PC-3 (cell line): ENCODE measurements around the gene TANGO6. TPM values are rescaled to one million over a fixed set of nuclear protein-coding genes. Genes with fewer than 3 reads are reported as not detected.

Source experiments
- ATAC-seq: fragments of 200-7000 bp; cut with Tn5 transposase; 2 replicates; pipeline ENCODE4 v1.9.1; 2020; ENCODE audit warnings: mild to moderate bottlenecking, moderate library complexity
- BruUV-seq: library from RNA; stranded (reverse); fragments of 400-500 nt; replicated peaks from 2 replicates; lab custom pipeline; 2021; lab: Mats Ljungman, UMichigan
- CTCF ChIA-PET: fragments of 300-600 bp; sonication (Branson Sonifier 250); formaldehyde crosslinking; loops from one replicate; lab custom pipeline; 2022; ENCODE audit warnings: antibody characterized with exemption; lab: Charles Lee
- POLR2A ChIA-PET: fragments of 300-600 bp; sonication (Branson Sonifier 250); formaldehyde crosslinking; loops from one replicate; lab custom pipeline; 2022; ENCODE audit warnings: antibody characterized with exemption; ENCODE audit not compliant: unreplicated experiment; lab: Charles Lee
- DNase-seq: peaks from one replicate; pipeline ENCODE4 v3.0.0-alpha.2; 2015
- H2AFZ ChIP-seq: fragments of 300-600 bp; sonication (generic); 2 replicates; pipeline ENCODE4 v1.6.0; 2016; ENCODE audit warnings: antibody characterized with exemption, low read length
- H3F3A ChIP-seq: fragments of 300-600 bp; sonication (generic); one replicate; pipeline ENCODE4 v1.6.0; 2017; ENCODE audit warnings: antibody characterized with exemption, low read length, control low read depth, mild to moderate bottlenecking; ENCODE audit not compliant: unreplicated experiment
- H3K27ac ChIP-seq: fragments of 300-600 bp; sonication (generic); 2 replicates; pipeline ENCODE4 v1.5.1; 2016; ENCODE audit warnings: mild to moderate bottlenecking, low read length
- H3K27me3 ChIP-seq: fragments of 300-600 bp; sonication (generic); 2 replicates; pipeline ENCODE4 v1.6.1; 2016; ENCODE audit warnings: low read length, mixed read lengths
- H3K36me3 ChIP-seq: fragments of 300-600 bp; sonication (generic); 2 replicates; pipeline ENCODE4 v1.6.1; 2016; ENCODE audit warnings: low read depth, mixed run types, low read length, mixed read lengths
- H3K4me1 ChIP-seq: fragments of 300-600 bp; sonication (generic); 2 replicates; pipeline ENCODE4 v1.5.1; 2016; ENCODE audit warnings: low read length; ENCODE audit not compliant: insufficient read depth
- H3K4me2 ChIP-seq: fragments of 300-600 bp; sonication (generic); 2 replicates; pipeline ENCODE4 v1.6.0; 2016; ENCODE audit warnings: low read length
- H3K4me3 ChIP-seq: fragments of 300-600 bp; sonication (generic); 2 replicates; pipeline ENCODE4 v1.5.1; 2016; ENCODE audit warnings: mild to moderate bottlenecking, low read length, mixed read lengths
- H3K79me2 ChIP-seq: fragments of 300-600 bp; sonication (generic); 2 replicates; pipeline ENCODE4 v1.6.1; 2017; ENCODE audit warnings: low read length, mixed read lengths
- H3K9ac ChIP-seq: fragments of 300-600 bp; sonication (generic); 2 replicates; pipeline ENCODE4 v1.6.0; 2016; ENCODE audit warnings: mild to moderate bottlenecking, low read length
- H3K9me2 ChIP-seq: fragments of 300-600 bp; sonication (generic); replicated peaks from 2 replicates; pipeline ENCODE4 v1.6.1; 2016; ENCODE audit warnings: mixed run types, low read length, mixed read lengths
- H3K9me3 ChIP-seq: fragments of 300-600 bp; sonication (generic); 2 replicates; pipeline ENCODE4 v1.6.1; 2016; ENCODE audit warnings: low read length, mixed read lengths
- H4K20me1 ChIP-seq: fragments of 300-600 bp; sonication (generic); 2 replicates; pipeline ENCODE4 v1.6.1; 2016; ENCODE audit warnings: low read length, mixed read lengths
- CTCF ChIP-seq: fragments of 300-600 bp; sonication (generic); conservative IDR thresholded peaks from 2 replicates; pipeline ENCODE4 v1.5.1; 2017; ENCODE audit warnings: antibody characterized with exemption, low read depth, mild to moderate bottlenecking, low read length
- EZH2 ChIP-seq: fragments of 300-600 bp; sonication (generic); IDR thresholded peaks from one replicate; pipeline ENCODE4 v1.6.1; 2017; ENCODE audit warnings: antibody characterized with exemption, mild to moderate bottlenecking, low read length; ENCODE audit not compliant: unreplicated experiment
- EZH2phosphoT487 ChIP-seq: fragments of 300-600 bp; sonication (generic); IDR thresholded peaks from 2 replicates; pipeline ENCODE4 v1.6.1; 2018; ENCODE audit warnings: mild to moderate bottlenecking, antibody characterized with exemption, low read length, borderline replicate concordance
- intact Hi-C: fragments of 100-400 bp; cut with micrococcal nuclease; formaldehyde crosslinking; loops from 2 replicates; pipeline ENCODE4 v1.9.0; 2023
- total RNA-seq: library from RNA; depleted of rRNA; stranded (reverse); fragments of >200 nt; gene quantifications from 2 replicates; pipeline ENCODE4 v1.2.3, GENCODE V29; 2014

The TANGO6 gene
- total RNA-seq, 1 experiment from 2014 or later: 9.4 TPM

- ATAC-seq: no peak
- POLR2A ChIA-PET: no interaction called here
Measured at GRCh38 chr16:68869492-68870088, 26.3 kb downstream of the TANGO6 start.

GRCh38 chr16:68873635-68874471 is 30.5 kb downstream of the TANGO6 start:
- H3K9me3 ChIP-seq: no peaks in the 10 kb centered on the region
- no peaks in the 10 kb centered on the region for H3K79me2 ChIP-seq
- no peak for DNase-seq
- H3K9me2 ChIP-seq: no peaks in the 10 kb centered on the region
- ChIA-PET POLR2A (no interaction called here), CTCF (no interaction called here)
- H3K4me1 ChIP-seq: no peaks in the 10 kb centered on the region
- intact Hi-C loops: no loop called here
- no peaks in the 10 kb centered on the region for H3K27me3 ChIP-seq
- no peaks in the 10 kb centered on the region for H4K20me1 ChIP-seq
- no peak for ATAC-seq
- H3K4me2 ChIP-seq: no peak overlapping the region
- H3K36me3 ChIP-seq: no peaks in the 10 kb centered on the region
- no peak overlapping the region for H3K27ac ChIP-seq
- H3F3A ChIP-seq: no peaks in the 10 kb centered on the region
- no peak for TF ChIP-seq CTCF
- TF ChIP-seq EZH2phosphoT487: no peak
- TF ChIP-seq EZH2: no peak
- H2AFZ ChIP-seq: no peak overlapping the region
- H3K4me3 ChIP-seq: no peak overlapping the region
- no peak overlapping the region for H3K9ac ChIP-seq
- no TSS peak for BruUV-seq

More at GRCh38 chr16:68869492-68870088, 26.3 kb downstream of the TANGO6 start:
- no peaks in the 10 kb centered on the region for H3K27me3 ChIP-seq
- no peak for DNase-seq
- BruUV-seq: no TSS peak
- no peaks in the 10 kb centered on the region for H3F3A ChIP-seq
- no peak overlapping the region for H3K4me3 ChIP-seq
- H3K4me1 ChIP-seq: no peaks in the 10 kb centered on the region
- no peak overlapping the region for H3K27ac ChIP-seq
- intact Hi-C loops: no loop called here
- H3K79me2 ChIP-seq: no peaks in the 10 kb centered on the region
- H3K9me2 ChIP-seq: no peaks in the 10 kb centered on the region
- CTCF ChIA-PET: no interaction called here
- H4K20me1 ChIP-seq: no peaks in the 10 kb centered on the region
- no peaks in the 10 kb centered on the region for H3K9me3 ChIP-seq
- no peak overlapping the region for H3K9ac ChIP-seq
- H3K36me3 ChIP-seq: no peaks in the 10 kb centered on the region
- no peak overlapping the region for H3K4me2 ChIP-seq
- H2AFZ ChIP-seq: no peak overlapping the region
- no peak for TF ChIP-seq CTCF
- no peak for TF ChIP-seq EZH2phosphoT487
- TF ChIP-seq EZH2: no peak

- ATAC-seq (no peak), DNase-seq (no peak)
- H3K9ac ChIP-seq: no peak overlapping the region
- ChIA-PET CTCF (no interaction called here), POLR2A (interaction anchor here (0.7 kb wide), 1 partner anchor 521 kb away, joined by 4 read pairs; no protein-coding TSS in a partner anchor)
- no peaks in the 10 kb centered on the region for H3K4me1 ChIP-seq
- H3F3A ChIP-seq: no peaks in the 10 kb centered on the region
- no peaks in the 10 kb centered on the region for H3K9me2 ChIP-seq
- no peaks in the 10 kb centered on the region for H3K36me3 ChIP-seq
- no peak overlapping the region for H3K4me2 ChIP-seq
- H2AFZ ChIP-seq: no peak overlapping the region
- BruUV-seq: no TSS peak
- H3K27ac ChIP-seq: no peak overlapping the region
- intact Hi-C loops: no loop called here
- no peaks in the 10 kb centered on the region for H3K9me3 ChIP-seq
- TF ChIP-seq EZH2phosphoT487: no peak
- no peak for TF ChIP-seq CTCF
- no peak for TF ChIP-seq EZH2
- H3K4me3 ChIP-seq: no peak overlapping the region
- no peaks in the 10 kb centered on the region for H3K27me3 ChIP-seq
- H3K79me2 ChIP-seq: no peaks in the 10 kb centered on the region
- no peaks in the 10 kb centered on the region for H4K20me1 ChIP-seq
Measured at GRCh38 chr16:68875871-68876270, 32.5 kb downstream of the TANGO6 start.
